Measurements from ENCODE around the gene FAM13C.

GRCh38 chr10:59387951-59388670 is 25.8 kb upstream of the FAM13C start:
- TF ChIP-seq CTCF (IDR thresholded peaks at IDR 0.05), result no peak
- TF ChIP-seq POLR2A (IDR thresholded peaks at IDR 0.05), result no peak

Measured in Peyer's patch (tissue), 4 donors.